GM21737 (cell line): ENCODE results near the gene NR5A2.

Experiments used
- ATAC-seq: cut with Tn5 transposase; IDR thresholded peaks from one replicate; pipeline ENCODE4 v1.9.1; 2021; ENCODE audit warnings: mild to moderate bottlenecking, moderate library complexity; ENCODE audit not compliant: unreplicated experiment

NR5A2 gene

GRCh38 chr1:200027264-200027823 lies at the start of gene NR5A2:
Gene NR5A2 (plus strand): TSS chr1:200027710. CDS start chr1:200027848, 138 bp downstream.
- no peak for ATAC-seq

- no peak for ATAC-seq
These were observed 49.0 kb upstream of the NR5A2 start for GRCh38 chr1:199978408-199978940.

- ATAC-seq, result no peak
These were observed 48.4 kb upstream of the NR5A2 start for GRCh38 chr1:199979071-199979470.

- no peak for ATAC-seq
These were observed 45.9 kb upstream of the NR5A2 start for GRCh38 chr1:199981584-199981983.

GRCh38 chr1:199982606-199983005 lies 44.9 kb upstream of the NR5A2 start:
- no peak for ATAC-seq

GRCh38 chr1:199983531-199983930 lies 44.0 kb upstream of the NR5A2 start:
- ATAC-seq, result no peak

GRCh38 chr1:199995096-199995685 lies 32.3 kb upstream of the NR5A2 start:
- no peak for ATAC-seq

GRCh38 chr1:200005165-200005564 lies 22.3 kb upstream of the NR5A2 start:
- no peak for ATAC-seq

- no peak for ATAC-seq
These were observed 20.8 kb upstream of the NR5A2 start for GRCh38 chr1:200006711-200007110.

- no peak for ATAC-seq
These were observed 11.7 kb upstream of the NR5A2 start for GRCh38 chr1:200015811-200016210.

- no peak for ATAC-seq
These were observed 5.8 kb upstream of the NR5A2 start for GRCh38 chr1:200021577-200022238.

GRCh38 chr1:200022239-200022804 lies 5.2 kb upstream of the NR5A2 start:
- no peak for ATAC-seq

- ATAC-seq, result no peak
These were observed 1.1 kb downstream of the NR5A2 start for GRCh38 chr1:200028586-200029034.

GRCh38 chr1:200029035-200029821 lies 1.7 kb downstream of the NR5A2 start:
- ATAC-seq, result no peak

- no peak for ATAC-seq
These were observed 2.3 kb downstream of the NR5A2 start for GRCh38 chr1:200029822-200030152.

GRCh38 chr1:200030791-200031190 lies 3.3 kb downstream of the NR5A2 start:
- no peak for ATAC-seq

GRCh38 chr1:200033511-200034261 lies 6.2 kb downstream of the NR5A2 start:
- no peak for ATAC-seq

GRCh38 chr1:200034262-200034557 lies 6.7 kb downstream of the NR5A2 start:
- ATAC-seq, result no peak

GRCh38 chr1:200034761-200035396 lies 7.4 kb downstream of the NR5A2 start:
- no peak for ATAC-seq

GRCh38 chr1:200035397-200035955 lies 8.0 kb downstream of the NR5A2 start:
- ATAC-seq, result no peak
